HPDE6-E6E7 (cell line): ENCODE data around the gene DNAH14.
A peak's percentile ranks its signal among the peaks of the same experiment; 100 is the strongest.

Experiments used
- DNase-seq: peaks from one replicate; pipeline ENCODE4 v3.0.0; 2011; ENCODE audit warnings: missing footprints; ENCODE audit errors: extremely low spot score

Gene DNAH14

DNA sequence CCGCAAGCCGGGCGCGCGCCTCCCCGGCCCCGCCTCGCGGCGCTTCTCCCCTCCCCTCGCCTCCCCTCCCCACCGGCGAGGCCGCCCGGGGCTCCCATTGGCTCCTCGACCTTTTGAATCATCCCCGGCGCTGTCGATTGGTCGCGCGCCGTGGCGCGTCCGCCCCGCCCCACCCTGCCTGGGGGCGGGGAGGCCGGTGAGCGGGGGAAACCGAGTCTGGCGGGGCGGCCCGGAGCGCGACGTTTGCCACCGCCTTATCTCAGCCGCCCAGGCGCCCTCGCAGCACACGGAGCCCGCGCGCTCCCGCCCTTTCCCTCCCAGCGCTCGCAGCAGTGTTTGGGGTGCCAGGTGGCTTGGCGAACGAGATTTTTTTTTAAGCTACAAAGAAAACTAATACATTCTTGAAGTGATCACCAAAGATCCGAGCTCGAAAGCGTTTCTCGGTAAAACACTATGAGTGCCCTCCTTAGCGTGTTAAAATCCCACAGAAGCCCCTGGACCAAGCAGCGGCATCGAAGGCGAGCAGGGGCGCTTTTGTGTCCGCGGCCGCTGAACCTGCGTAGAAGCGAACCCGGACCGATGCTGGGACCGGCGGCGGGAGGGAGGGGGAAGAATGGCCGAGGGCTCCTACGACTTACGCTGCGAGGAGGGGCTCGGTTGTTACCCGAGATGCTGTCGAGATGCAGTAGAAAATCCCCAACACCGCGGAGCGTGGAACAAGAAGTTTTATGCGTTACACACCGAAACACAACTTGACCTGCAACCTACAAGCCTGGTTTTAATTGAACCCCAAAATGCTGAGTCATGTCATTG lies 498.8 kb downstream of the DNAH14 start:
- peak; percentile 91 for DNase-seq

DNA sequence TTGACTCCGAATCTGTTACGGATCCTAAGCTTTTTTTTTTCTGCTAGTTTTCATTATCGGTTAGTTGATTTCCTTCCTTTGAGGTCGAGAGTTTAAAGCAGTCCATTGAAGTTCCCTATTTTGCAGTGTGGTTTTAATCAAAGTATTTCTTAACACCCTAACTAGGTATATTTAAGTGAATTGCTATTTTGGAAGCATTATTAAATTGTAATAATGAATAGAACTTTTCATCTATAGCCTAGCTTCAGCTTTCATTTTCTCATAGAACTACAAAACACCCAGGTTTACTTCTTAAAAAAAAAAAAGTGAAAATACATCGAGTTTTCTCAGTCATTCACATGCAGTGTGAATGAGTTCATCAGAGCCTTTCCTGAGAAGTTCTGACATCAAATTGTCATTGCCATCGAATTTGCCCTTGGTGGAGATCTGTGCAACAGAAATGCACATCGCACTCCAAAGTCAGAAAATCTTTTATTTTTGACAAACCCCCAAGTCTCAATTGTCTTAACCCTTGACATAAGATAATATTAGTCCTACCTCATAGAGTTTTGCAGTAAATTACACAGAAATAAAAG lies 499.5 kb downstream of the DNAH14 start:
- no peak for DNase-seq

DNA sequence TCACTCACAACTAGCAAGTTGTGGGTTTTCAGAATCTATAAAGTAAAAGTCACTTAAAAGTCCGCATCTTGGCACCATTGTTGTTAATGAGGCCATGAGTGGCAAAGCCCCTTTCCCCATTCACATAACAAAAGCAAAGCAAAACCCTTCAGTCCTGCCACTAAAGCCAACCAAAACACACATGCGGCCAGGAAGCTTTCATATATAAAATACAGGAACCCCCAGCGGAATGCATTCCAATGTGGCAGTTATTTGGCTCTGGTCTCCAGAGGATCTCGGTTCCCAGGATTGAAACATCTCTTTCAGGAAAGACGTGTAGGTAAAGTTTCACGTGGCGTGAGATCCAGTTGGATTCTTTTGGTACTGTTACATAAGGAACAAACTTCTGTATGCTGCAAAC lies 500.8 kb downstream of the DNAH14 start:
- no peak for DNase-seq

DNA sequence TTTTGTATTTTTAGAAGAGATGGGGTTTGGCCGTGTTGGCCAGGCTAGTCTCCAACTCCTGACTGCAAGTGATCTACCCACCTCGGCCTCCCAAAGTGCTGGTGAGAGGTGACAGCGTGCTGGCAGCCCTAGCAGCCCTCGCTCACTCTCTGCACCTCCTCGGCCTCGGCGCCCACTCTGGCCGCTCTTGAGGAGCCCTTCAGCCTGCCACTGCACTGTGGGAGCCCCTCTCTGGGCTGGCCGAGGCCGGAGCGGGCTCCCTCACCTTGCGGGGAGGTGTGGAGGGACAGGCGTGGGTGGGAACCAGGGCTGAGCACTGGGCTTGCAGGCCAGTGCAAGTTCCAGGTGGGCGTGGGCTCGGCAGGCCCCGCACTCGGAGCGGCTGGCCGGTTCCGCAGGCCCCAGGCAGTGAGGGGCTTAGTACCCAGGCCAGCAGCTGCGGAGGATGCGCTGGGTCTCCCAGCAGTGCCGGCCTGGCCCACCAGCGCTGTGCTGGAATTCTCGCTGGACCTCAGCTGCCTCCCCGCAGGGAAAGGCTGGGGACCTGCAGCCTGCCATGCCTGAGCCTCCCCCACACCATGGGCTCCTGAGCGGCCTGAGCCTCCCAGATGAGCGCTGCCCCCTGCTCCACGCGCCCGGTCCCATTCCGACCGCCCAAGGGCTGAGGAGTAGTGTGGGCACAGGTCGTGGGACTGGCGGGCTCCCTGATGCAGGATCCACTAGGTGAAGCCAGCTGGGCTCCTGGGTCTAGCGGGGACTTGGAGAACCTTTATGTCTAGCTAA lies 501.8 kb downstream of the DNAH14 start:
- DNase-seq, result no peak

DNA sequence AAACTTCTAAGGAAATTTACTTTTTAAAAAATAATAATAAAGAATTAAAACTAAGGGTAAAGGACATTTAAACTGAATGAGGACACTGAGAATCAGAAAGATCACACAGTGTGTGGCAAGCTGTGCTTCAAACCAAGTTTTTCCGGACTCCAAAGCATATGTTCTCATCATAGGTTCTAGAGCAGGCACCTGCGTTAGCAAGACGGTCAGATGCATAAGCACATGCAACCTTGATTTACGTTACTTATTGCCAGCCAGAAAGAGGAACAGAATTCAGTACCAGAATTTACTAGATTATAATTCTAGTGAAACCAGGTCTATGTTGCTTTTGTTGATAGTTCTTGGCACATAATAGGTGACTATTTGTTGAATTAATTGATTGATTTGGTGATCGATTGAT lies 504.6 kb downstream of the DNAH14 start:
- no peak for DNase-seq

DNA sequence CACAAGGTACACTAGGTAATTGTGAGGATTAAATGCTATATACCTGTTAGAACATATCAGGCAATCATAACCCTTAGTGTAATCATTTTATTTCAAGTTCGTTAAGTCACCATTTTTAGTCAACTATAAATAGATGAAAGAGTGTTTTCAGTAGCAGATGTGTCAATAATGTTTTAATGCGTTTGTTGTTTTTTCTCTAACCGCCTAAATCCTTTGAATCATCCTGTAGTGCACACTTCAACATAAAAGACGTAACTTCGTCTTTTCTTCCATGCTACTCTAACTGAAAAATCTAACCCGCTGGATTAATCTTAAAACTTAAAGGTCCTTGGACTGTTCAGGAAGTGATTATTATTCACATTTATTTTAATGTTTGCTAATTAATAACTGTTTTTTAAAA lies 505.6 kb downstream of the DNAH14 start:
- DNase-seq, result no peak

DNA sequence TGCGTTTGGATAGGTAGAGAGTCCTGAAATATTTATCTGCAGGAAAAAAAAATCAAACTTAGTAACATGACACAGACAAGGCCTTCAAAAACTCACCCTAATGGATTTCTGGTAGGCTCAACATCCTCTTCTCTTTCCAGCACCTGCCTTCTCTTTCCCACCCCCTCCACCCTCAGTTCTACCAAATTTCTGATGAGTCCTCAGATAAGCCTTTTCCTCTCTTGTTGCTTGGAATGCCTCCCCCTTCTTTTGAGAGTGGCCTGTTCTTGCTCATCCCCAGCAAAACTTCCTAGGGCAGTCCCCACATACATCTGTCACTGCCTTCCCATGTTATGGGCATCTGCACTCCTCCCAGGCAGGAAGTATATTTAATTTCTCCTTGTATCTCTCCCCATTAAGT lies 506.0 kb downstream of the DNAH14 start:
- DNase-seq, result no peak

DNA sequence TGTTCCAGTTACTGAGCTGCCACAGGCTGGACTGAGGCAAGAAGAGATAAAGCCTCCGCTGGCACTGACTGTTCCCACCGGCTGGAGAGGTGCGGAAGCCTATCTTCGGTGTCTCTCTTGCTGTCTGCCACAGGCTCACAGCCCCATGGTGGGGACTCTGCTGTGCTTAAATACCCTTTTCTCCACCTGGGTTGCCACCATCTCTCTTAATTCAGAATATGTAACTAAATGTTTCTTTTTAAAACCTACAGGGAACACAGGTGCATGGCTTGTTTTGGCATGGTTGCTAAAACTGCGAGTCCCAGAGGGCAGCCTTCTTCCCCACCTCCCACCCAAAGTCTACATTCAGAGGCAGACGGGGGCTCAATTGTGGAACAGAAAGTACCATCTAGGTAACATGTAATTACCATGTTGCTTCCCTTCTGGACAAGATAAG lies 506.5 kb downstream of the DNAH14 start:
- no peak for DNase-seq

DNA sequence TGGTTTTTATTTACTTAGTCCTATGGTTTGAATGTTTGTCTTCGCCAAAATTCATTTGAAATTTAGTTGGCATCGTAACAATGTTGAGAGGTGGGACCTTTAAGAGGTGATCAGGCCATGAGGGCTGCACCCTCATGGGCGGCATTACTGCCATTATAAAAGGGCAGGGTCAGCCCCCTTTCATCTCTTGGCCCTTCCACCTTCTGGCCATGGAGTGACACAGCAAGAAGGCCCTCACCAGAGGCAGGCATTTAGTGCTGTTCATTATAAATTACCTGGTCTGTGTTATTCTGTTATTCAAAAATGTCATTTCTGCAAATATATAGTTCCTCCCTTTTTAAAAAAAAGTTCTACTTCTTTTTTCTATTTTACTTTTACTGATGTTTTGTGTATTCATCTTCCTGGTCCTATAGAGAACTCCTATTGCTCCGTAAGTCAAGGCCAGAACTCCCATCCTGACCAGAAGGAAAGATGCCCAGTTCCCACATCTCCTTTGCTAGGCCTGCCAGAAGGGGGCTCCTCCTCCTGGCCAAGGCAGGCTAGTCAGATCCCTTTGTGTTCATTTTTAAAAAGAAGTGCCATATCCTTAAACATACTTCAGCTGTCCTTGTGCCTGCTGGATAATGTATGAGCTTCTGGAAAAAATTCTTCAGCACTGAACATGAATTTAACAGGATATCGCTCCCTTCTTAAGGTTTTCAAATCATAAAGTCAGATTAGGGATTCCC lies 508.4 kb downstream of the DNAH14 start:
- DNase-seq, result no peak

DNA sequence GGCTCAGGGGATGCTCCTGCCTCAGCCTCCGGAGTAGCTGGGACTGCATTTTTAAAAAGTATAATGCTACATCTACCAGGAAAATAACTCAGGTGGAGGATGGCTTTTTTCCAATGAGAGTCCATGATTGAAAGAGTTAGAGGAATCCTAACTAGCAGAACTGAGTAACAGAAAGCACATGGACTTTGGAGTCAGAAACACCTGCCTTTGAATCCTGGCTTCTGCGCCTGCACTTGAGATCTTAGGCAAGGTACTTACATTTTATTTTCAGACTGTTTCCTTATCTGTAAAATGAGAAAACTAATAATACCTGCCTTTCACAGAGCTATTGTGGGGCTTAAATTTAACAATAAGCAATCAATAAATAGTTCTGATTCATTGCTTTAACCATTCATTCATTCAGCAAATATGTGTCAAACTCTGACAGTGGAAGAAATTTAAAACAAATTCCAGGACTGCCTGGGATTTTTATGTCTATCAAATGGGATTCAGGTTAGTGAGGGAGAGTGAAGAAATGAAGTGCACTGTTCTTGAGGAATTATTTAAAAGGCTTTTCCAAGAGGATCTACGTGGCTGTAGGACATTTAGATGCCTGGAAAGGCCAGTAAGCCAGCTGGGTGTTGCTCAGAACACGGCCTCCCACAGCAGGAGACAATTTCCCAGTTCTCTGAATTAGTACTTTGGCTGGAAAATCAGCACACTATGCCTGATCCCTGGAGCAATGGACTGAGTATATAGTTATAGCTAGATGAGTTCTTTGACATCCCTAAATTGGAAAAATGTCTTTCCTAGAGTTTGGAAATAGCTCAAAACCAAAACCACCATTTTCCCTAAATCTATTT lies 511.1 kb downstream of the DNAH14 start:
- no peak for DNase-seq

DNA sequence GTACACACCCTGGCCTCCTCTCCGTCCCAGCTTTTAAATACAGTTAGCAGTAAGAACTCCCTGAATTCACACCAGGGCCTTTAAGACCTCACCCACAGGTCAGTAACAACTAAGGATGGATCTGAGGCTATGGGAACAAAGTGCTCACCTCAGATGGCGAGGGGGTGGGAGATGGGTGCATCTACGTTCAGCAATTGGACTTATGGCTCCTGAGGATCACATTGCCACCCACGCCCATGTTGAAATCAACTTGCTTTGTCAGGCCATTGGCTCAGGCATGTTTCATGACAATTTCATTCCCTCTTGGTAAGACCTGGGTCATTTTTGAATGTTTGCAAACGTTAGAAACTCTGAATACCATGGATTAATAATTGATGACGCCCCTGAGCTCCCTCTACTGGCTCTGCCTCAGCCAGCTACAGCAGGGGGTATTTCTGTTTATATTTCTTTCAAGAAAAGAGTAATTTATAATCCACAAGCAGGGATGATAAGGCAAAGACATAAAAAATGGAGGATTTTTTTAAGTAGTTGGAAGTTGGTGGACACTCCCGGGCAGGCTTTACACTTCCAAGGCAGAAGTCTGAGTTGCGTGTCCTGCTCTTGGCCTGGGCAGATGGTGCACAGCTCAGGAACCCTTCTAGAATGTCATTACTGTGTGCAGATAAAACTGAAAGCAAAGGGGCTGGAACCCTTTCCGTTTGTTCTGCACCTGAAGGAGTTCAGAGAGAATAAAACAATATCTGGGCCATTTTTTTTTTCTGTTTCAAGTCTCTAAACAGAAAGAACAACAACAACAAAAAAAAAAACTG lies 512.0 kb downstream of the DNAH14 start:
- DNase-seq, result no peak

DNA sequence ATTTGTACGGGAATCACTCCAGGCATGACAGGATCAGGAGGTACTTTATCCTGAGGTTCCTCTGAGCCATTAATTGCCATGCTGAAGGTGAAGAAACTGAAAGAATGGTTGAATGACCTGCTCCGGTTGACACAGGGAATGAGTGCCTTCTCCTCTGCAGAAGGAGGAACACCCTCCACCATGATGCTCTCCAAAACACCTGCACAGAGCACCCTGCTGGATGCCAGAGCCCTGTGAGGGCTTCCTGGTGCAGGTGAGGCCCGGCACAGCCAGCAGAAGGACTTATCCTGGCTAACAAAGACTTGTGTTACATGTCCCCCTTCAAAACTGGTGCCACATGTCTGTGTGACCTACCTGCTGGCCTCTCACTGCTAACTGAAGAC lies 512.6 kb downstream of the DNAH14 start:
- no peak for DNase-seq

DNA sequence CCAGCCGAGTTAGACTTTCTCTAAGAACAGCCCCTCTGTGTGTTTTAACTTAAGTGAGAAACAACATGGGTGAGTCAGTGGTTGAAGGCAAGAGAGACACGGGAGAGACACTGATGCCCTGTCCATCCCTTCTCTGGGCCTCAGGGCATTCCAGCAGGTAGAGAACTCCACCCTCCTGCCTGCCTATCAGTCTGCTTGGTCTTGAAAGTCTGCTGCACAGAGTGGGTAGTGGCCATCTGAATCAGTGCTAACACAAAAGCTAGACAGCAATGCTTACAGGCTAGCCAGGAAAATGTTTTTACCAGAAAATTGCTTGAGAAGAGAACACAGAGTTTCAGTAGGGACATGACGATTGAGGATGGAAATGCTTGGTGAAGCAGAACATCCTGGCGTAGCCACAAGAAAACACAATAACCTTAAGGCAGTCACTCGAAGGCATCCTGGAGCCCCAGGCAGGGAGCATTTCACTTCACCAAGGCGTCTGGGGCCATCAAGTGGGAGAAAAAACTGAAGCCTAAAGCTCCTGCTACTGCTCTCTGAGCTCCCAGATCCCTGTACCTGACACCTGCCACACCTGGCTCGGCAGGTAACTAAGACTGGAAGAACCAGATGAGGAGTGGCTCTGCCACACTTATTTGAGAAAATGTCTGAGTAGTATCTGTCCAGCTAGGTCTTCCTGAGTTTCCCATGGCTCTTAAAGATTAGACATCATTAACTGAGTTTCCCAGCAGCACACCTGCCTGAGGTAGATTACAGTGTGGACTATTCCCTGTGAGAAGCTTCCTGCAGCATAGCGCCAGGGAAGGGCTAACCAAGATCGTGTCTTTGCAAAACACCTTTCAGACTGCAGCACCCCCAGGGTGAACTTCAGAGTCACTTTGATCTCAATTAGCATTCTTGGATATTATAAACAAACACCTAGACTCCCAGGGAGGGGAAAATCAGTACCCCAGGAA lies 516.4 kb downstream of the DNAH14 start:
- DNase-seq, result no peak

DNA sequence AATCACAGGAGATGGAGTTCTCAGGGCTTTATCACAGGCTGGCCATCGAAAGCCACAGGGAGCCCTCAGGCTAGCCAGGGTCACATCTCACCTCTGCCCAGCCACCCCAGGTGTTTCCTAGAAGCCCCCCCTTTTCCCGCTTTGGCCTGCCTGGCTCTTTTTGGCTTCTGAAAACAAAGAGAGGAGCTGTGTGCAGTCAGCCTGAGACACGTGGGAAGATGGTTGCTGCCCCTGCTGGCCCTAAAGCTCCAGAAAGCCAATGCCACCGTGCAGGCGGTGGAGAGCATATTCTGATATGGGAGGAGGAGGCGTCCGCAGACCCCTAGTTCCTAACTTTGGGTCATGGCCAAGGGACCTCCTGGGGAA lies 517.1 kb downstream of the DNAH14 start:
- DNase-seq, result no peak

DNA sequence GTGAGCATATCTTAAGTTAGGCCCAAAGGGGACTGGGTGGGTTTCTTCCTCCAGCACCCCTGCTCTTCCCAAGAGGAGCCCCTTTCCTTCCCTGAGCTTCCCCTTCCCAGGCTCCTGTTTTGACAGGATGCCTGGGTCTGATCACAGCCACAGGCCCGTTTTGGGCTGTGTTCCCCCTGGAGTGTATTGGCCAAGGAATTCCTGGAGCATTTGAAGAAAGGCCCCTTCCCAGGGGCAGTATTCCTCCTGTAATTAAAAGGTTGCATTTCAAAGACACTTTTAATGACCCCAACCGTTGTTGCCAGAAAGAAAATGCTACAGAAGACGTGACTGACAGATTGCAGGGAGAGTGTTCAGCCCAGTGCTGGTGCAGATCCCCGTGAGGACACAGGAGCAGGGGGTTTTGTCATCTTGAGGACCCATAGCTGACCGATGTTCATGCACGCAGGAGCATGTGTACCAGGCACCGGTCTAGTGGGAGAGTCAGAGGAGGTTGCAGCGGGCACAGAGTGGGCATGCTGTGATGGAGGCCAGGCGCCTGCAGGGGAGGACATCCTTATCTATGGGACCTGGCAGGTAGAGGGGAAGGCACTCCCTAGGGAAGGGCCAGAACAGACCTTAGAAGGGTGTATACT lies 517.6 kb downstream of the DNAH14 start:
- no peak for DNase-seq

DNA sequence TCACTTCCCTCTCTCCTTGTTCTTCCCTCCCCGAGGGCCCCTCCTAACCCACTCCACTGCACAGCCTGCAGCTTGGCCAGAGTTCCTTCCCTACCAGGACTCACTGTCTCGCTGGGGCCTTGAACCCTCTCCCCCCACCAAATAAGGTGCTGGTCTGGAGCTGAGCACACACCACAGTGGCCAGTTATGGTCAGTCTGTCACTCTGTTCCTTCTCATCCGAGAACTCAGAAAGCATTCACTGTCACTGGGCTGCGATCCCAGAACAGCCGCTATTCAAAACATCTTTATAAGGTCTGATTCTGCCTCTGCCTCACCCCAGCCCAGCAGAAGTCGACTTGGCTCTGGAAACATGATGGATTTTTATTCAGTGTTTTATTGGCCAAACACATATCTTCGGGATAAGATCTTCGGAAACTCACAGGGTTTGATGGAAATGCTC lies 518.2 kb downstream of the DNAH14 start:
- DNase-seq, result no peak

DNA sequence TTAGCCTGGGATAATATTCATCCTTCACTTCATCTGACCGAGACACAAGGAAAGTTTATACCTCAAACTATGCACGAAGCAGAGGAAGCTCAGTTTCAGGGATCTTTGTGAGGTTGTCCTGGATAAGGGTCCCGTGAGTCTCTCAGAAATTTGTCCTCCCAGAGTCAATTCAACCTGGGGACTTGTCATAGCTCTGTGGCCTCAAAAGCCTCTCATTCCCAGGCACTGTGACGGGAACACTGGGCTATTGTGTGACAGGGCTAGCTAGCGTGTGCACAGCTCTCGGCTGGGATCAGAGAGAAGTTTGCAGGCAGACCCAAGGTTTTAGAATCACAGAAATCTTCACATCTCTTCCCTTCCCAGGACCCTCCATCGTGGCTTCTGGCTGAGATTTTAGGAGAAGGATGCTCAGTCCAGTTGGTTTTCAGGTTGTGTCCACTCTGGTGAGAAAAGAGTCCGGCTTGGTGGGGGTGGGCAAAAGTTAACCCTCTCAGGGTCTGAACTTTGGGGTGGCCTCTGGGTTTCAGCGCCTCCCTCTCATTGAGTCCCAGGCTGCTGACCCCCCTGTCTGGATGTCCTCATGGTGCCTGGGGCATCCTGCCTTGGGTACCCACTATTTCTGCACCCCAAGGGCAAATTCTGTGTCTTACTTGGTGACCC lies 518.8 kb downstream of the DNAH14 start:
- no peak for DNase-seq
